Subcutaneous adipose tissue (tissue), 4 donors: ENCODE results near the gene ADAM8. TPM values are rescaled to one million over a fixed set of nuclear protein-coding genes. Genes with fewer than 3 reads are reported as not detected.

Experiments used
- CTCF ChIP-seq: fragments of 450-650 bp; IDR thresholded peaks from one replicate; pipeline ENCODE4 v1.5.1; 2016; ENCODE audit warnings: low read depth, mild to moderate bottlenecking, control low read depth, antibody characterized with exemption, moderate library complexity
- total RNA-seq, 4 donors: library from RNA; depleted of rRNA; stranded (reverse); fragments of >200 nt; gene quantifications; one replicate each; pipeline ENCODE4 v1.1.0, GENCODE V29; 2016

ADAM8 gene
- total RNA-seq, 4 donors from 2014 or later = 0.65 to 27.9 (median 3.3) TPM

- TF ChIP-seq CTCF = no peak
Measured at GRCh38 chr10:133237588-133238465, 38.8 kb downstream of the ADAM8 start, which contains the start of gene VENTX. Gene VENTX (plus strand): TSS chr10:133237855. CDS start chr10:133237915, 60 bp downstream.

- TF ChIP-seq CTCF = no peak
Measured at GRCh38 chr10:133237241-133237587, 39.5 kb downstream of the ADAM8 start.

- no peak for TF ChIP-seq CTCF
Measured at GRCh38 chr10:133236401-133237240, 40.0 kb downstream of the ADAM8 start.

- no peak for TF ChIP-seq CTCF
Measured at GRCh38 chr10:133235932-133236331, 40.7 kb downstream of the ADAM8 start.

GRCh38 chr10:133235265-133235855, 41.3 kb downstream of the ADAM8 start:
- no peak for TF ChIP-seq CTCF

GRCh38 chr10:133231946-133232574, 44.6 kb downstream of the ADAM8 start:
- TF ChIP-seq CTCF = no peak
